ENCODE data around the gene FBXO36.

Gene FBXO36

GRCh38 chr2:230050136-230050535 is 127.8 kb downstream of the FBXO36 start:
- DNase-seq (ENCODE audit: low read depth) = no peak

- no peak for DNase-seq (ENCODE audit: low read depth)
Measured at GRCh38 chr2:230052299-230052698, 130.0 kb downstream of the FBXO36 start.

GRCh38 chr2:230053753-230054478 is 131.6 kb downstream of the FBXO36 start:
- DNase-seq (ENCODE audit: low read depth) = no peak

- DNase-seq (ENCODE audit: low read depth) = no peak
Measured at GRCh38 chr2:230060672-230061293, 138.5 kb downstream of the FBXO36 start.

All from stimulated activated CD8-positive, alpha-beta memory T cell treated with anti-CD3 and anti-CD28 coated beads, Interleukin-15, amount 100 ng/mL, for 1 hour (primary cell).